A673 (cell line): ENCODE data around the gene TNFAIP1. TPM values are rescaled to one million over a fixed set of nuclear protein-coding genes. Genes with fewer than 3 reads are reported as not detected.
A peak's percentile ranks its signal among the peaks of the same experiment; 100 is the strongest.

Source experiments
- BruUV-seq: library from RNA; stranded (reverse); fragments of 400-500 nt; replicated peaks from 2 replicates; lab custom pipeline; 2021; lab: Mats Ljungman, UMichigan
- CTCF ChIA-PET: fragments of 300-600 bp; sonication (Branson Sonifier 250); formaldehyde crosslinking; loops from one replicate; lab custom pipeline; 2022; ENCODE audit warnings: antibody characterized with exemption; lab: Charles Lee
- POLR2A ChIA-PET: fragments of 300-600 bp; sonication (Branson Sonifier 250); formaldehyde crosslinking; loops from one replicate; lab custom pipeline; 2022; ENCODE audit warnings: antibody characterized with exemption; ENCODE audit not compliant: low non-redundant PET; lab: Charles Lee
- DNase-seq: peaks from one replicate; pipeline ENCODE4 v3.0.0-alpha.2; 2015; ENCODE audit warnings: low spot score
- H3K27ac ChIP-seq: fragments of 200-600 bp; sonication (generic); 2 replicates; pipeline ENCODE4 v1.5.1; 2016; ENCODE audit warnings: mixed run types, low read depth, mild to moderate bottlenecking, mixed read lengths, antibody characterized with exemption, low read length; ENCODE audit not compliant: poor library complexity, severe bottlenecking
- H3K27me3 ChIP-seq: fragments of 200-600 bp; sonication (generic); replicated peaks from 2 replicates; pipeline ENCODE4 v1.6.1; 2017; ENCODE audit warnings: mixed run types, low read depth, mild to moderate bottlenecking, mixed read lengths, antibody characterized with exemption, low read length; ENCODE audit not compliant: insufficient read depth, poor library complexity
- H3K36me3 ChIP-seq: fragments of 200-600 bp; sonication (generic); 2 replicates; pipeline ENCODE4 v1.6.1; 2016; ENCODE audit warnings: mixed run types, mild to moderate bottlenecking, mixed read lengths, antibody characterized with exemption, low read length; ENCODE audit not compliant: insufficient read depth, poor library complexity, severe bottlenecking
- H3K4me1 ChIP-seq: fragments of 200-600 bp; sonication (generic); 2 replicates; pipeline ENCODE4 v1.6.1; 2017; ENCODE audit warnings: mixed run types, mild to moderate bottlenecking, mixed read lengths, antibody characterized with exemption, low read length; ENCODE audit not compliant: insufficient read depth, poor library complexity, severe bottlenecking
- H3K4me3 ChIP-seq: fragments of 200-600 bp; sonication (generic); 2 replicates; pipeline ENCODE4 v1.5.1; 2016; ENCODE audit warnings: low read depth, mixed run types, mild to moderate bottlenecking, mixed read lengths, low read length; ENCODE audit not compliant: poor library complexity, severe bottlenecking
- H3K9me3 ChIP-seq: fragments of 200-600 bp; sonication (generic); 2 replicates; pipeline ENCODE4 v1.6.1; 2016; ENCODE audit warnings: mixed run types, low read depth, mild to moderate bottlenecking, mixed read lengths, antibody characterized with exemption, low read length; ENCODE audit not compliant: poor library complexity, severe bottlenecking
- CTCF ChIP-seq: fragments of 300-800, 200-600 bp; sonication (generic); conservative IDR thresholded peaks from 2 replicates; pipeline ENCODE4 v1.5.1; 2017; ENCODE audit warnings: low read depth, mild to moderate bottlenecking, antibody characterized with exemption, low read length, moderate library complexity, mixed read lengths
- EZH2 ChIP-seq: fragments of 200-600 bp; sonication (generic); IDR thresholded peaks from 2 replicates; pipeline ENCODE4 v1.6.1; 2017; ENCODE audit warnings: borderline replicate concordance, low read depth, mild to moderate bottlenecking, mixed read lengths, antibody characterized with exemption, low read length; ENCODE audit not compliant: poor library complexity, severe bottlenecking
- intact Hi-C: fragments of 100-400 bp; cut with micrococcal nuclease; formaldehyde crosslinking; loops from one replicate; pipeline ENCODE4 v1.10.0; 2022; ENCODE audit not compliant: unreplicated experiment
- total RNA-seq: library from RNA; stranded (reverse); gene quantifications from 2 replicates; pipeline ENCODE4 v1.2.3, GENCODE V29; 2021

Gene TNFAIP1
- total RNA-seq, 1 experiment from 2014 or later = 27.5 TPM

DNA sequence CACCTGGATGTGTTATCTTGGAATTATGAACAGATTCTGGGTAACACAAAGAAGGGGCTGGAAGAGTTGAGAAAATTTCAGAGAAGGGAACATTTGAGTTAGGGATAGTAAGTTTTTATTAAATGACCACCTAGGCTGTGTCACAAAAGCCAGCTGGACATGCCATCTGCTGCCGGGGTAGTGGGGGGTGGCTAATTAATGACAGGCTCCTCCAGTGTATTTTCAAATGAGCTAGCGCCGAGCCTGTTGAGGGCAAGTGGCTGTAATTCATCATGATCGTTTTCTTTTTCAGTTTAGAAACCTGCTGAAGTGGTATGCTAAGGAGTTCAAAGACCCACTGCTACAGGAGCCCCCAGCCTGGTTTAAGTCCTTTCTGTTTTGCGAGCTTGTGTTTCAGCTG lies 10.3 kb upstream of the TNFAIP1 start:
- intact Hi-C loops = no loop called here
- Histone ChIP-seq H3K36me3 (peaks cover 49% of the 10 kb centered on the region), H3K27ac (no peak overlapping the region), H3K9me3 (no peaks in the 10 kb centered on the region), H3K27me3 (no peaks in the 10 kb centered on the region), H3K4me3 (no peak overlapping the region), H3K4me1 (peaks cover 24% of the 10 kb centered on the region)
- TF ChIP-seq CTCF (no peak), EZH2 (no peak)
- ChIA-PET CTCF (interaction anchor here (1.1 kb wide), 1 partner anchor 10 kb away, joined by 3 read pairs; the partner anchor contains the start of genes IFT20 and TNFAIP1), POLR2A (no interaction called here)
- no peak for DNase-seq
- no TSS peak for BruUV-seq

GRCh38 chr17:28326114-28326513 lies 9.4 kb upstream of the TNFAIP1 start:
- peaks cover 49% of the 10 kb centered on the region for H3K36me3 ChIP-seq
- no peak for DNase-seq
- no peak overlapping the region for H3K4me3 ChIP-seq
- intact Hi-C loops = no loop called here
- ChIA-PET CTCF (no interaction called here), POLR2A (no interaction called here)
- no peaks in the 10 kb centered on the region for H3K27me3 ChIP-seq
- BruUV-seq = no TSS peak
- peaks cover 21% of the 10 kb centered on the region for H3K4me1 ChIP-seq
- no peak overlapping the region for H3K27ac ChIP-seq
- TF ChIP-seq EZH2 = no peak
- no peak for TF ChIP-seq CTCF
- H3K9me3 ChIP-seq = no peaks in the 10 kb centered on the region

GRCh38 chr17:28327031-28327607 lies 8.4 kb upstream of the TNFAIP1 start:
- BruUV-seq = TSS peak; percentile 7
- intact Hi-C loops = no loop called here
- H3K4me3 ChIP-seq = no peak overlapping the region
- H3K36me3 ChIP-seq = peaks cover 52% of the 10 kb centered on the region
- no peak for TF ChIP-seq EZH2
- no peak for TF ChIP-seq CTCF
- no peaks in the 10 kb centered on the region for H3K9me3 ChIP-seq
- no peaks in the 10 kb centered on the region for H3K27me3 ChIP-seq
- CTCF ChIA-PET = no interaction called here
- H3K4me1 ChIP-seq = peaks cover 11% of the 10 kb centered on the region
- no peak overlapping the region for H3K27ac ChIP-seq
- DNase-seq = no peak
- POLR2A ChIA-PET = no interaction called here
